HEK293T (cell line): Measurements from ENCODE around the gene ANKRD65.
"Not testable (repeated sequence)": the region's sequence is repeated elsewhere in the genome, so short reads cannot be mapped to it uniquely, and the experiment has no call there.

Experiments
- CTCF ChIA-PET: fragments of 350-600 bp; formaldehyde crosslinking; extraction: SDS; loops from one replicate; lab custom pipeline; 2021; ENCODE audit warnings: antibody characterized with exemption, inconsistent platforms; lab: Yijun Ruan, JAX
- POLR2A ChIA-PET: fragments of 350-600 bp; formaldehyde crosslinking; extraction: SDS; loops from one replicate; lab custom pipeline; 2020; ENCODE audit warnings: antibody characterized with exemption, inconsistent platforms; lab: Yijun Ruan, JAX
- DNase-seq: peaks from one replicate; pipeline ENCODE4 v3.0.0; 2012; ENCODE audit warnings: mixed read lengths; ENCODE audit errors: extremely low spot score
- ARNT ChIP-seq: fragments of 450-650 bp; IDR thresholded peaks from 2 replicates; pipeline ENCODE4 v1.6.1; 2017; ENCODE audit warnings: mild to moderate bottlenecking
- BHLHE40 ChIP-seq: fragments of 450-650 bp; IDR thresholded peaks from 2 replicates; pipeline ENCODE4 v1.6.1; 2016; ENCODE audit warnings: mild to moderate bottlenecking, moderate library complexity, borderline replicate concordance
- CTBP1 ChIP-seq: fragments of 450-650 bp; IDR thresholded peaks from 2 replicates; pipeline ENCODE4 v1.6.1; 2016; ENCODE audit warnings: borderline replicate concordance
- ELF4 ChIP-seq: fragments of 450-650 bp; IDR thresholded peaks from 2 replicates; pipeline ENCODE4 v1.6.1; 2017; ENCODE audit warnings: antibody characterized with exemption
- FOXA1 ChIP-seq: fragments of 450-650 bp; IDR thresholded peaks from 2 replicates; pipeline ENCODE4 v1.6.1; 2016; ENCODE audit warnings: mild to moderate bottlenecking
- FOXK2 ChIP-seq: fragments of 450-650 bp; IDR thresholded peaks from 2 replicates; pipeline ENCODE4 v1.6.1; 2016; ENCODE audit warnings: mild to moderate bottlenecking
- FOXM1 ChIP-seq: fragments of 450-650 bp; IDR thresholded peaks from 2 replicates; pipeline ENCODE4 v1.6.1; 2017; ENCODE audit warnings: mild to moderate bottlenecking, borderline replicate concordance
- HDGF ChIP-seq: fragments of 450-650 bp; IDR thresholded peaks from 2 replicates; pipeline ENCODE4 v1.6.1; 2017; ENCODE audit warnings: antibody characterized with exemption, borderline replicate concordance
- L3MBTL2 ChIP-seq: fragments of 450-650 bp; conservative IDR thresholded peaks from 2 replicates; pipeline ENCODE4 v1.6.1; 2016; ENCODE audit warnings: mild to moderate bottlenecking
- LEF1 ChIP-seq: fragments of 450-650 bp; IDR thresholded peaks from 2 replicates; pipeline ENCODE4 v1.6.1; 2017; ENCODE audit warnings: mild to moderate bottlenecking, borderline replicate concordance
- NFRKB ChIP-seq: fragments of 450-650 bp; IDR thresholded peaks from 2 replicates; pipeline ENCODE4 v1.6.1; 2016; ENCODE audit warnings: mild to moderate bottlenecking, moderate library complexity
- PKNOX1 ChIP-seq: fragments of 450-650 bp; IDR thresholded peaks from 2 replicates; pipeline ENCODE4 v1.6.1; 2016
- SP1 ChIP-seq: fragments of 450-650 bp; IDR thresholded peaks from 2 replicates; pipeline ENCODE4 v1.6.1; 2017
- SUZ12 ChIP-seq: fragments of 450-650 bp; IDR thresholded peaks from 2 replicates; pipeline ENCODE4 v1.6.1; 2016; ENCODE audit warnings: mild to moderate bottlenecking
- TARDBP ChIP-seq: fragments of 450-650 bp; IDR thresholded peaks from 2 replicates; pipeline ENCODE4 v1.6.1; 2016
- ZNF384 ChIP-seq: fragments of 450-650 bp; IDR thresholded peaks from 2 replicates; pipeline ENCODE4 v1.6.1; 2016

The ANKRD65 gene

DNA sequence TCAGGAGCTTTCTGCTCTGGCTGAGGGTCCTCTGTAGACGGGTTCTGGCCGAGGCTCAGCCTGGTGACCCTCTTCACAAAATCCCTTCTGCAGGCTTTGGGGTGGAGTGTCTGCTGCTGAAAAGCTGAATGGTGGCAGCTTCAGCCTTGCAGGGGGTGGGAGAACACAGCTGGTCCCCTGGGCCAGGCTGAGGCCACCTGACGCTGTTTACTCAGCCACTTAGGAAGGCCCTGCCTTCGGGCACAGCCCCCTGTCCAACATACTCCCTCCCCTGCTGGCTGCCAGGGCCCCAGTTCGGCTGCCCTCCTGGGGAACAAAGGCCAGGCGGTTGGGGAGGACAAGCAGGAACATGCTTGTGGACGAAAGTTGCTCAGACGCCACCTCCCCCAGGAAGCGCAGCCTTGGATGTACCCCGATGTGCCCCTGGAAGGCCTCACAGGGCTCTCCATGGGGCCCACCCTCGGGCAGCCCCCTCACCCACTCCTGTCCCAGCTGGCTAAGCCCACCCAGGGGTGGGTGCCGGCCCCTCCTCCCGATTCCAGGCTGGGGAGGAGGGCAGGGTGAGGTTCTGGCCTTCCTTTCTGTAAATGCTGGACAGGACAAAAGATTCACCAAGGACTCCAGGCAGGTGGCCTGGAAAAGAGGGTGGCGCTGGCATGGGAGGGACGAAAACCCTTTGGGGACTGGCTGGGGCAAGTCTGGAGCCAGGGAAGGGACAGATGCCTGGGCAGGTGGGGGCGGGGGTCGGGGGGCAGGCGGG, at the start of gene ANKRD65:
Gene ANKRD65 (minus strand): TSS at position 130 of the 760 bp plus-strand sequence. CDS start 271 bp downstream, outside the sequence.
- no peak for TF ChIP-seq FOXM1
- TF ChIP-seq ARNT: no peak
- TF ChIP-seq SP1: no peak
- no peak for TF ChIP-seq LEF1
- no peak for TF ChIP-seq ELF4
- TF ChIP-seq BHLHE40: no peak
- no peak for TF ChIP-seq TARDBP
- no peak for TF ChIP-seq L3MBTL2
- no peak for TF ChIP-seq FOXA1
- TF ChIP-seq CTBP1: no peak
- no peak for TF ChIP-seq NFRKB
- no peak for TF ChIP-seq PKNOX1
- no peak for TF ChIP-seq SUZ12
- no peak for TF ChIP-seq ZNF384
- TF ChIP-seq HDGF: no peak
- no peak for TF ChIP-seq FOXK2
- POLR2A ChIA-PET: interaction anchor here (1.1 kb wide), 2 partner anchors 14 to 22 kb away, joined by 3 to 5 read pairs; partner anchors contain the start of gene CCNL2
- CTCF ChIA-PET: no interaction called here
- no peak for DNase-seq

DNA sequence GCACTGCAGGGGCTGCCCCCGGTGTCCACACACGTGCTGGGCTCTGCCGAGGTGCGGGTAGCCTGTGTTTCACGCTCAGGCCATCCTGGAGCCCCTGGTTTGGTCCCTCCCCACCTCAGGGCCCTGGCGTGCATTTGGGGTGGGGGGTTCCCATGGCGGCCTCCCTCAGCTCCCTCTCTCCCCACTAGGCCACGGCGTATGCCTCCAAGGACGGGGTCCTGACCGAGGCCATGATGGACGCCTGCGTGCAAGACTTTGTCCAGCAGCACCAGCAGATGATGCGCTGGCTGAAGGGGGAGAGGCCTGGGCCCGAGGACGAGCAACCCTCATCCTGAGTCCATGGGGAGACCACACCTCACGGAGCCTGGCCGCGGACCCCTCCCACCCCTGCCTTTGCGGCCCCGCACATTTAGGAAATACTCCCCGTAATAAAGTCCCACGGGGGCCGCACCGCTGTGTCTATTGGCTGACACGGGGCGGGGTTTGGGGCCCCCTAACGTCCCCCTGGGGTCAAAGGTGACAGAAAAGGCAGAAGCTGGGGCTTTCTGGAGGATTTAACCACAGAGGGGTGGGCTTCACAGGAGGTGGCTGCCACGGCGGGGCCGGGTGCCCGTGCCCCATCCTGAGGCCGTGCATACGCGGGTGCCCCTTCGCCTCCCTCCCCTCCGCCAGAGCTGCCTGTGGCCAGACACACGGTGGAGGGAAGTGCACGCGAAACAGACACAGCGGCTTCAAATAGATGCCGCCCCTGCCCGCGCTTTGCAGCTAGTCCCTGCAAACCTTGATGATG, 47.3 kb upstream of the ANKRD65 start:
- DNase-seq, POLR2A ChIA-PET, CTCF ChIA-PET: not testable (repeated sequence)

DNA sequence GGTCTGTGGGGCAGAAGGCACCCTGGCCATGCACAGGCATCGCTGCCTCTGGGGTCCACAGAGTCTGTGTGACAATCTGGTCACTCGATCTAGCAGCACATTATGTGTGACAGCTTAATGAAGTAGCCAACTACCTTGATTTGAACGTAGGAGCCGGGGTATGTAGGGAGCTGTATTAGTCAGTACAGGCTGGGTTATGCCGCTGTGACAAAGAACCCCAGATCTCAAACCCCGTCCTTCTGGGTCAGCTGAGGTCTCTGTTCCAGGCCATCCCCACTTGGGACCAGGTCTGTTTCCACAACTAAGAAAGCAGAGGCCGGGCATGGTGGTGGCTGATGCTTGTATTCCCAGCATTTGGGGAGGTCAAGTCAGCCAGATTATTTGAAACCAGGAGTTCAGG, 42.2 kb upstream of the ANKRD65 start:
- POLR2A ChIA-PET: no interaction called here
- CTCF ChIA-PET: no interaction called here
- TF ChIP-seq FOXA1: no peak
- TF ChIP-seq NFRKB: no peak
- TF ChIP-seq ZNF384: no peak
- no peak for TF ChIP-seq TARDBP
- TF ChIP-seq SUZ12: no peak
- TF ChIP-seq HDGF: no peak
- no peak for TF ChIP-seq FOXM1
- no peak for TF ChIP-seq ELF4
- no peak for TF ChIP-seq L3MBTL2
- TF ChIP-seq CTBP1: no peak
- TF ChIP-seq FOXK2: no peak
- no peak for TF ChIP-seq ARNT
- no peak for TF ChIP-seq BHLHE40
- no peak for TF ChIP-seq PKNOX1
- TF ChIP-seq LEF1: no peak
- no peak for TF ChIP-seq SP1
- no peak for DNase-seq

DNA sequence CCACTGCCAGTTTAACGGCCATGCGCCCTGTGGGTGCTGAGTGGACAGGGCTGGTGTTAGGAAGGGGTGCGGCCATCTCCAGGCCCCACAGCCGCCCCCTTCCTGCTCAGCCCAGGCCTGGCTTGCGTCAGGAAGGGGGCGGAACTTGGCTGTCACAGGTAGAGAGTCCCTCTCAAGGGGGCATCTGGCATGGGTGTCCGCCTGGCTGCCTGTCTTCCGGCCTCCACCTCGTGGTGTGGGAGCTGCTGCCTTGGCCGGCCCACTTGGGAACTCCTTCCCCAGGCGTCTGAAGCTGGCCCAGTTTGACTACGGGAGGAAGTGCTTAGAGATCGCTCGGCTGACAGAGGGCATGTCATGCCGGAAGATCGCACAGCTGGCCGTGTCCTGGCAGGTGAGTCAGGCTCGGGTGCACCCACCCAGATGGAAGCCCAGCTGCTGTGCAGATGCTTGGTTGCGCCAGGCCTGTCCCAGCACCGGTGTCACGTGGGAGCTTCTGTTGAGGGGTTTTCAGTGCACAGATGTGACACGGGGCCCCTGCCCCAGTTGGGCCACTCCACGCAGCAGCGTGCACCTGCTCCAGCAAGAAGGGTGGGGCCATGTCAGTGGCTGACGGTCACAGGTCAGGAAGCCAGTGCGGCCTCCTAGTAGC, 41.4 kb upstream of the ANKRD65 start:
- POLR2A ChIA-PET: no interaction called here
- TF ChIP-seq TARDBP: no peak
- TF ChIP-seq L3MBTL2: no peak
- TF ChIP-seq ZNF384: no peak
- TF ChIP-seq FOXM1: no peak
- TF ChIP-seq FOXK2: no peak
- no peak for TF ChIP-seq CTBP1
- TF ChIP-seq FOXA1: no peak
- TF ChIP-seq HDGF: no peak
- TF ChIP-seq SP1: no peak
- TF ChIP-seq BHLHE40: no peak
- no peak for TF ChIP-seq ARNT
- no peak for TF ChIP-seq ELF4
- no peak for TF ChIP-seq PKNOX1
- no peak for TF ChIP-seq NFRKB
- no peak for TF ChIP-seq LEF1
- TF ChIP-seq SUZ12: no peak
- CTCF ChIA-PET: no interaction called here
- DNase-seq: no peak

- POLR2A ChIA-PET: no interaction called here
- TF ChIP-seq ARNT: no peak
- TF ChIP-seq SP1: no peak
- TF ChIP-seq FOXA1: no peak
- TF ChIP-seq SUZ12: no peak
- TF ChIP-seq LEF1: no peak
- no peak for TF ChIP-seq ZNF384
- no peak for TF ChIP-seq BHLHE40
- no peak for TF ChIP-seq NFRKB
- TF ChIP-seq PKNOX1: no peak
- DNase-seq: no peak
- CTCF ChIA-PET: no interaction called here
Measured at GRCh38 chr1:1461721-1462317, 40.7 kb upstream of the ANKRD65 start.
